ENCODE results near the gene KCNJ6.

KCNJ6 gene

GRCh38 chr21:37863842-37864241 lies 52.4 kb downstream of the KCNJ6 start:
- DNase-seq (ENCODE audit: low read depth) = no peak

- no peak for DNase-seq (ENCODE audit: low read depth)
These were observed 53.7 kb downstream of the KCNJ6 start for GRCh38 chr21:37862536-37862935.

- DNase-seq (ENCODE audit: low read depth) = no peak
These were observed 54.7 kb downstream of the KCNJ6 start for GRCh38 chr21:37861561-37861960.

- DNase-seq (ENCODE audit: low read depth) = no peak
These were observed 55.8 kb downstream of the KCNJ6 start for GRCh38 chr21:37860416-37860815.

GRCh38 chr21:37855647-37856625 lies 60.3 kb downstream of the KCNJ6 start:
- DNase-seq (ENCODE audit: low read depth) = no peak

- DNase-seq (ENCODE audit: low read depth) = no peak
These were observed 61.0 kb downstream of the KCNJ6 start for GRCh38 chr21:37855271-37855646.

GRCh38 chr21:37849506-37850102 lies 66.7 kb downstream of the KCNJ6 start:
- DNase-seq (ENCODE audit: low read depth) = no peak

- no peak for DNase-seq (ENCODE audit: low read depth)
These were observed 67.4 kb downstream of the KCNJ6 start for GRCh38 chr21:37848721-37849490.

- no peak for DNase-seq (ENCODE audit: low read depth)
These were observed 70.7 kb downstream of the KCNJ6 start for GRCh38 chr21:37845535-37845934.

- no peak for DNase-seq (ENCODE audit: low read depth)
These were observed 73.1 kb downstream of the KCNJ6 start for GRCh38 chr21:37843191-37843590.

- DNase-seq (ENCODE audit: low read depth) = no peak
These were observed 73.9 kb downstream of the KCNJ6 start for GRCh38 chr21:37842163-37842919.

GRCh38 chr21:37837381-37837780 lies 78.9 kb downstream of the KCNJ6 start:
- DNase-seq (ENCODE audit: low read depth) = no peak

GRCh38 chr21:37835481-37835880 lies 80.8 kb downstream of the KCNJ6 start:
- DNase-seq (ENCODE audit: low read depth) = no peak

GRCh38 chr21:37833301-37833700 lies 83.0 kb downstream of the KCNJ6 start:
- no peak for DNase-seq (ENCODE audit: low read depth)

- DNase-seq (ENCODE audit: low read depth) = no peak
These were observed 86.8 kb downstream of the KCNJ6 start for GRCh38 chr21:37829447-37829846.

- no peak for DNase-seq (ENCODE audit: low read depth)
These were observed 87.3 kb downstream of the KCNJ6 start for GRCh38 chr21:37828991-37829390.

GRCh38 chr21:37828556-37828955 lies 87.7 kb downstream of the KCNJ6 start:
- DNase-seq (ENCODE audit: low read depth) = no peak

GRCh38 chr21:37827913-37828312 lies 88.3 kb downstream of the KCNJ6 start:
- no peak for DNase-seq (ENCODE audit: low read depth)

- no peak for DNase-seq (ENCODE audit: low read depth)
These were observed 94.3 kb downstream of the KCNJ6 start for GRCh38 chr21:37821786-37822450.

GRCh38 chr21:37821092-37821491 lies 95.2 kb downstream of the KCNJ6 start:
- DNase-seq (ENCODE audit: low read depth) = no peak

- no peak for DNase-seq (ENCODE audit: low read depth)
These were observed 96.9 kb downstream of the KCNJ6 start for GRCh38 chr21:37819372-37819771.
